Measurements from ENCODE around the gene RPS25.
A peak's percentile ranks its signal among the peaks of the same experiment; 100 is the strongest.
"Not testable (repeated sequence)": the region's sequence is repeated elsewhere in the genome, so short reads cannot be mapped to it uniquely, and the experiment has no call there.

Gene RPS25

DNA sequence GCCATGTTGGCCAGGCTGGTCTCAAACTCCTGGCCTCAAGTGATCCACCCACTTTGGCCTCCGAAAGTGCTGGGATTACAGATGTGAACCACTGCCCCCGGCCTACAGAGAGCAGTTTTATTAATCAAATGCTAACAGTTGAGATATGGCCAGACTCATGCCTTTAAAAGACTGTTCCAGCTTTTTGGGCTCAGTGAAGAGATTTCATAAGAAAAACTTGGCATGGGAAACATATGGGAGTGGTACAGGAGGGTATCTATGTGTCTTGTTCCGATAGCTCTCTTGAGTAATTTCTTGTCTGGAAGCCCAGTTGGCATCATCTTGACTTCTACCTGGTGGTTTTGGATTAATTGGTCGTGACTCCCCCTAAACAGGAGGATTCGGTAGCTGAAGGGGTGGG is 20.7 kb upstream of the RPS25 start:
- no peak for DNase-seq (ENCODE audit: low spot score)

DNA sequence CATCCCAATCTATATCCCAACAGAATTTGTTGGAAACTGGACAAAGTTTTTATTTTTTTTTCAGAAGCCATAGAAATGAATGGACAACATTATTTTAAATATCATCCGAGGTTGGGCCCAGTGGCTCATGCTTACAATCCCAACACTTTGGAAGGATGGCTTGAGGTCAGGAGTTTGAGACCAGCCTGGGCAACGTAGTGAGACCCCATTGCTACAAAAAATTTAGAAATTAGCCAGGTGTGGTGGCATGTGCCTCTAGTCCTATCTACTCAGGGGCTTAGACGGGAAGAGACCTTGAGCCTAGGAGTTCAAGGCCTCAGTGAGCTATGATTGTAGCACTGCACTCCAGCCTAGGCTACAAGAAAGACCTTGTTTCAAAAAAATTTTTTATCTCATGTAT is 16.7 kb upstream of the RPS25 start:
- no peak for DNase-seq (ENCODE audit: low spot score)

DNA sequence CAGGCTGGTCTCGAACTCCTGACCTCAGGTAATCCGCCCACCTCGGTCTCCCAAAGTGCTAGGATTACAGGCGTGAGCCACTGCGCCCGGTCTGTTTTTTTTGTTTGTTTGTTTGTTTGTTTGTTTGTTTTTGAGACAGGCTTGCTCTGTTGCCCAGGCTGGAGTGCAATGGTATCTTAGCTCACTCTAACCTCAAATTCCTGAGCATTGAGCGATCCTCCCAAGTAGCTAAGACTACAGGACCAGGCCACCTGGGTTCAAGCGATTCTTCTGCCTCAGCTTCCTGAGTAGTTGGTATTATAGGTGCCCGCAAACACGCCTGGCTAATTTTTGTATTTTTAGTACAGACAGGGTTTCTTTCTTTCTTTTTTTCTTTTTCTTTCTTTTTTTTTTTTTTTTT is 15.3 kb upstream of the RPS25 start:
- DNase-seq (ENCODE audit: low spot score) = not testable (repeated sequence)

DNA sequence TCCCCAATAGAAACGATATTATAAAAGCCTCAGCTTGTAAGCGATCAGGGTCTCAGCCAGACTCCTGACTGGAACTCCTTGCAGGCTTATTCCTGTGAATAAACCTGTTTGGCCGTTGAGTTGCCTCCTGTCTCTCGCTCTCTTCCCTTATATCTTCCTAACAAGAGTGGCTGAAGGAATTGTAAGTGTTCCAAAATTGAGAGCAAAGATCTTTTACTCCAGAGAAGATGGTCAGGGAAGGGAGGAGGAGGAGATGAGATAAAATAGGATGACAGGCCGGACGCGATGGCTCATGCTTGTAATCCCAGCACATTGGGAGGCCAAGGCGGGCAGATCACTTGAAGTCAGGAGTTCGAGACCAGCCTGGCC is 13.8 kb upstream of the RPS25 start:
- DNase-seq (ENCODE audit: low spot score) = no peak

DNA sequence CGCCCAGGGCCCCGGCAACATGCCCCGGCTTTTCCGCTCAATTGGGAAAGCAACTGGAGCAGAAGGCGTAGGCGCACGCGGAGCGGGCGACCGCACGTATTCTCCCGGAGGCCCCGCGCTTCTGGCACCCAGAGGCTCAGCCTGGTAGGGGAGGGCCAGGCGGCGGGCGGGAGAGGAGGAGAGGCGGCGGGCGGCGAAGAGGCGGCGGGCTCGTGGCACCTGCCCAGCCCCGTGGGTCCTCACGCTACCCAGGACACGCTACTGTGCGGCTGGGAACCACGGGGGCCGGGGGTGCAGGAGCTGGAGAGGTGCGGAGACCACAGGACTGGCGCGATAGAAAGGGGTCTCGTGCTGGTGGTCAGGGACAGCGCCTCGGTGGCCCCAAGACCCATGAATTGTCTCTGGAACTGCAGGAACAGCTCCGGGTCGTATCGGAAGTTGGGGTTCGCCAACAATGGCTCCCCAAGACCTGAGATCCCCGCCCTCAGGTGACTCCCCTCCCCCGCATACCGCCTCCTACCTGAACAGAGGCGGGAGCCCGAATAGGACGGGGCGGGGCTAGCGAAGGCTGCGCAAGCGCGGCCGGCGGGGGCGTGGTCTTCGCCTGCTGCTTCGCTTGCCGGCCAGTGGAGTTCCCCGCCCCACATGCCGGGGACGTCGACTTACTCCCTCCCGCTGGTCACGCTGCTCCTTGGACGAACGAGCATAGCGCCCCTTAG is 12.3 kb upstream of the RPS25 start, which contains the start of gene SLC37A4:
Gene SLC37A4 (minus strand): TSS at position 549 of the 719 bp plus-strand sequence.
- DNase-seq (ENCODE audit: low spot score) = peak; percentile 98

DNA sequence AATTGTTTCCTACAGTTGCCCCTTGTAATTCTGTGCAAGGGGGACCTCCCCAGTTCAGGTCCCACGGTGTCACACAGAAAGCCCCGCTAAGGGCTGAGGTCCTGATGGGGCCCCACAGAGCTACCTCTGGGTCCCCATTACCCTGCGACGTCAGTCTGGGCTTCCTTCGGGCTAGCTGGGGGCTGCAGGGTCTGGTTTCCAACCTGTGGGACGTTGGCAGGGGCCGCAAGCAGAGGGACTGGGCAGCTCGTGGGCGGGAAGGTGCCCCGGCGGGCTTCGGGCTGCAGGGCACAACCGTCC is 11.8 kb upstream of the RPS25 start:
- DNase-seq (ENCODE audit: low spot score) = no peak

DNA sequence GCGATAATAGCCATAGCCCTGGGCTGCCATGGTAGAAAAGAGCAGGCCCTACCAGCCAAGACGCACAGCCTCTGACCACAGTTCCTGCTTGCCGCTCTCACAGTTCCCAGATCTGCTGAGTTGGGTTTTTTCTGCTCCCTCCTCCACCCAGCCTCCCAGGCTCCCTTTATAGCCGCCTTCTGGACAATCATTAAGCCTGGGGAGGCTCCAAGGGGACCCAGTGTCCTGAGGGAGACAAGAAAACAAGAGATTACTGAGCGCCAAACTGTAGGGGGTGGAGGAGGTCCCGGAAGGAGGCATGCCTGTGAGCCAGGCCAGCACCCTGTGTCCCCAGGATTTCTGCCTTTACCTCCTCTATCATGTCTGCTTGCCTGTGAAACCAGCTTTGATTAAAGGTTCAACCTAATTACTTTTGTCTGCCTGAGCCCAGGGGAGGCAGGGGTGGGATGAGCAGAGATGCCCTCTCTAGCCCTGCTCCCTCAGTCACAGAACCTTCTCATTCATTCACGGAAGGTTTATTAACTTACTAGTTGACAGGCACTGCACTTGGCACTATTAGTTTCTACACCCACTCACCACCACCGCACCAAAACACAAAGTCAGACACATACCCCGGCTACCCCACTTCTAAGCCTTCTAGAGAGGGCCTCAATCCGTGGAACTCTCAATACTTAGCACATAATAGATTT is 11.3 kb upstream of the RPS25 start:
- DNase-seq (ENCODE audit: low spot score) = peak; percentile 38

DNA sequence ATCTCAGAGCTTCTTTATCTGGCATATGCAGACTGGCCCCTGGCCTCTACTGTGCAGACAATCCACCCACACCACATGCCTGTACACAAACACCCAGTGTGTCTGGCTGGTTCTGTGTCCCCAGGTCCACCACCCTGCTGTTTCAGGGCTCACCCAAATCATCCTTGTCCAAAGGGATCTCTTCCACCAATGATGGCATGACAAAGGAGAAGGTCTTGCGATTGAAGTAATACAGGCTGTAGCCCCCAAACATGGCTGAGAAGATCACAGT is 10.9 kb upstream of the RPS25 start:
- DNase-seq (ENCODE audit: low spot score) = no peak

DNA sequence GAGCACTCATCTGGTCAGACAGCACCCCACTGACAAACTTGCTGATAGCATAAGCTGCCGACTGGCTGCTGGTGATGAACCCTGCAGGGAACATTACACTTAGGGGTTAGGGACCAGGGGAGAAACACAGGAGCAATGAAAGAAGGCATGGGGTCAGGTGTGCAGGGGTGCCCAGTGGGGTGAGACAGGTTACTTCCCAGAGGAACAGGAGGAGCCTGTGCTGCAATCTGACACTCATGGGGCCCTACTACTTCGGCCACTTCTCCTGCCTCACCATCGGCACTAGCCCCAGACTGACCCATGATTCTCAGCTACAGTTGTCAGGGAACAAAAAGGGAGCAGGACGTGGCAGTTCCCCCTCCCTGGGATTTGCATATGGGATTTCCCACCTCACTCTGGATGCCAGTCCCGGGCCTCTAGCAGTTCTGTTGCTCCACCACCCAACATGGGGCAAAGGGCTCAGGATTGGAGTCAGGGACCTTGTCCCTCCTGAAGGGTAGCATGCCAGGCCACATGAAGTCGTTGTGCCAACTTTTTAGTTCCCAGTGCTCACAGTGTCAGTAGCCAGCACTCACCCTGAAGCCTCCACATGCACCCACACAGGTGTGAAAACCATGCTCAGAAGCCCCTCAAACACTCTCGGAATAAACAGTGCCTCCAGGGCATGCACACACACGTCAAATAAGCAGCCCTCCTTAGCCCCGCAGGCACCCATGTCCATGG is 10.4 kb upstream of the RPS25 start:
- DNase-seq (ENCODE audit: low spot score) = no peak

DNA sequence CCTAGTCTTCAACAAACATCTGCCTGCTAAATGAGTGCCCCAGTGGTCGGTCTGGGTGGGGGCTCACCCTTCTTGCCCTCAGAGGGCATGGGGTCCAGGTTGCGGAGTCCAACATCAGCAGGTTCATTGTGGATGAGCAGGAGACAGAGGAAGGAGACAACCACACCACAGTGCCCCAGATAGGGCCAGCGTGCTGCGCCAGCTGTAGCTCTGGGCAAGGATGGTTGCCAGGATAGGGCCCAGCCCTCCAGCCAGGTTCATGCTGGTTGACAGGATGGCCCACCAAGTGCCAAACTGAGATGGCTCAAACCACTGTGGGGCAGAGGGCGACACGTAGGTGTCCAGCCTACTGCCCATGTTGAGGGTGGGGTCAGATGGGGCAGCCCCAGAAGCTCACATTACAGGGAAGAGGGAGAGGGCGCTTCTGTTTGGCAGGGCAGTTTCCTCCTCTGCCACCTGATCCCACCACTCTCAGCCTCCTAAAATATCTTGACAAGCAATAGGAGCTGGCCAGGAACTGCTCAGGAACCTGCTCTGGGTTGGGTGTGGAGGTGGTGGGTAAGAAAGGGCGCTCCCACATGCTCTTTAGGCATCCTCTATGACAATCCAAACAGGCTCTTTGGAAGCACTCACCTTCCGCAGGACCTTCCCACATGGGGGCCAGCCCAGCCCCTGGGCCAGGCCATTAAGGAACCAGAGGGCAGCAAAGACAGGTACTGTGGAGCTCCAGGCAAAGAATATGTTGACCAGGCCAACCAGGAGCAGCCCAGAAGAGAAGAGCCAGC is 9.6 kb upstream of the RPS25 start:
- DNase-seq (ENCODE audit: low spot score) = no peak

DNA sequence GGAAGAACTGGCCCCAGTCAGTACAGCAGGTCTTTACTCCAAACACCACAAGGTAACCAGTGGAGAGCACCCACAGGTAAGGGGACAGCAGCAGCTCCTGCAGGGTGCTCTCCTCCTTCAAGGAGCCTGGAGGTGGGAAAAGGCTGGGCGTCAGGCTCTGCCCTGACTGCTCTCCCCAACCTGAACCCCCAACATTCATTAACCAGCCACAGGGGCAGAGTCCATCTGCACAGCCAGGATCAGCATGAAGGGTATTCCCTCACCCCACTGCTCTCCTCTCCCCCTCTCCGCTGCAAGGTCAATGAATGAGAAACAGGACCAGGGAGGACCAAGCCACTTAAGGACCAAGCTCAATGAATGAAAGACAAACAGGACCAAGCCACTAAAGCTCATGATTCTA is 8.8 kb upstream of the RPS25 start:
- DNase-seq (ENCODE audit: low spot score) = no peak

DNA sequence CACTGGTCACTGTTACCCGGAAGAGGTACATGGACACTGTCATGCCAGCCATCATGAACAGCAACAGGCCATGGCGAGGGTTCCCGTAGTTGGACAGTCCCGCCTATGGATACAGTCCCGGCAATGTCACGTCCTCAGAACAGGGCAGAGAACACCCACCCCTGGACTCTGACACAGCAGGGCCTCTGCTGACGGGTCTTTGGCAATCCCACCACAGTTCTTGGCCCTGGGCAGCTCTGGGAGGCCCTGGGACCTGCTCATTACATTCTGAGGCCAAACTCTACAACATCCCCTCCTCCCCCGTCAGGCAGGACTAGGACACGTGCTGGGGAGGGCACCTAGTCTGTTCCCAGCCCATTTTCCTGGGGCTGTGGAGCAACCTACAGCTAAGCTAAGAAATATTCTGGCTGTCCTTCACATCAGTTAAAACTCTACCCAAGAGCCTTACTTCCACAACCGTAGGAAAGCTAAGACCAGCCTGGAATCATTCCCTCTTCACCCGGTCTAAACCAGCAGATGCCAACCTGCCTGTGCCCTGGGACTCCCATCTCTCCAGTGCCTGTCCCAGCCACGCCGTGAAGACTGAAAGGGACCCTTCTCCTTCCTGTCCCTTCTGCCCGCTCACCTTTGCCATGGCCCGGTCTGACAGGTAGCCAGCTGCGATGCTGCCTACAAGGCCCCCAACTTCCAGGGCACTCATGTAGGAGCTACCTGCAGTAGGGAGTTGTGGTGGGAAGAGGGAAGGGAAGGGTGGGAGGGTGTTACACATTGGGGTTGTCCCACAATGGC is 8.0 kb upstream of the RPS25 start:
- no peak for DNase-seq (ENCODE audit: low spot score)

DNA sequence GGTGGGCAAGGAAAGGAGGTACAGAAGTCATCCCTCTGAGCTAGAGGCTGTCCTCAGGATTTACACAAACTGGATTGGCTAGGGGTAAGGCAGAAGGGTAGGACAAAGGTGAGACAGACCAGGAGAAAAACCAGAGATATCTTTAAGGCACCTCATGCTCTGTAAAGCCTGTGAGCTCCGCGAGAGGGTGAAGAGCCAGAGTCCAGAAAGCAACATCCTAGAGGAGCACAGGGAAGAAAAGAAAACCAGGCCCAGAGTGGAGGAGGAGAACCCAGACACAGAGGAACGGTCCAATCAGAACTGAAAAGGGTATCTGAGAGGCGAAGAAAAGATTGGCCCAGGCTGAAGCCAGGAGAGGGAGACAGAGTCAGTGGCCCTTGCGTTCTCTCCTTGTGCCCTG is 7.4 kb upstream of the RPS25 start:
- no peak for DNase-seq (ENCODE audit: low spot score)

DNA sequence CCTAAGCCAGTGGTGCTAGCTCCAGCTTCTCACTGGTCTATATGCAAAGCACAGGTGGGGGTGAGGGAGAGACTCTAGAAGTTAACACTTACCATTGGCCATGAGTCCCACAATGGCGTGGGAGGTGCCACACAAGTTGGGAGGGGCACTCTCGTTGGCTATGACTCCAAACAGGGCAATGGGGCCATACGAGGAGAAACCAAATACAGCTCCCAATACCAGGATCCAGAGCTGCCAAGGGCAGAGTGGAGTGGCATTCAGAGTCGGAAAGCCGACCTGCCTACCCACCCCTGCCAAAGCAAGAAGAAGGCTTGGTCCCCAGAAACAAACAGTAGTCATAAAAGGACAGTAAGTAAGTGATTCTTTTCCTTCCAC is 6.9 kb upstream of the RPS25 start:
- DNase-seq (ENCODE audit: low spot score) = no peak

DNA sequence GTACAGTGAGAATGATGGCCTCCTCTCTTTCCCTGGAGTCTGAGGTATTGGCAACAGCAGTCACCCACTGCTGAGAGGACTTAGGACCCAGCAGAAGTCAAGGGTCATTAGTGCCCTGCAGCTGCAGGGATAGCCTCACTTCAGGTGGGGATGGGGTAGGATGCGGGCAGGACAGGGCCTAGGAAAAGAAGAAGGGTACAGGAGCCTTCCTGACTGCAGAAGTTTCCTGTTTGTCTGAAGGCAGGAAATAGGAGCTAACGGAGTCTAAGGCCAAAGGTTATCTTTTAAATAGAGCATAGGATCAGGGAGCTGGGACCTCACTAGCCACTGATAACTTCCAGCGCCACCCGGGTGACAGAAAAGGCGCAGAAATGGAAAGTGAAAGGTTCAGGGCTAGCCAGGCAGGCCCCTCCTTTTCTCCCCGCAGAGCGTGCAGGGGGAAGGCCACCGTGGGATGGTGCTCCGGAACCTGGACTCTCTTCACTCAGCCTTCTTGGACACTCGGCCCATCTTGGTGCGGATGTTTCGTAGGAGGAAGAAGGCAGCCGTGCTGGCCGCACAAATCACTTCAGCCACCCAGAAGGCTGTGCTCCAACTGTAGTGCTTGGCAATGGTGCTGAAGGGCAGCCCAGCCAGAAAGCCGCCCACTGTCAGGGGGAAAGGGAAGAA is 6.4 kb upstream of the RPS25 start:
- no peak for DNase-seq (ENCODE audit: low spot score)

DNA sequence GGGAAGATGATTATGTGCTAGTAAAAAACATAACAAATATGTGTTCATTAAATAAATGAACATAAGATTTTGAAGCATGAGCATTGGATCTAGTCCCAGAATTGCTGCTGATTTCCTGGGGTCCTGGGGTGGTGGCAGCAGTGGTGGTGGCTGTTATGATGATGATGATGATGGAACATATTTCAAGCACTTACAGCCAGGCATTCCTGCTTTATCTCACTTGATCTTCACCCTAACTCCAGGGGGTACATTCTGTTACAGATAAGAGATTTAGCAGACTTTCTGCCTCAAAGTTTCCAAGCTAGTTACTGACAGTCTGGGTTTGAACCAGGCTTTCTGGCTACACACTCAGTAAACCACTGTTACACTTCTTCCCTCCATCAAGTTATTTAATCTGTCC is 5.6 kb upstream of the RPS25 start:
- DNase-seq (ENCODE audit: low spot score) = no peak

DNA sequence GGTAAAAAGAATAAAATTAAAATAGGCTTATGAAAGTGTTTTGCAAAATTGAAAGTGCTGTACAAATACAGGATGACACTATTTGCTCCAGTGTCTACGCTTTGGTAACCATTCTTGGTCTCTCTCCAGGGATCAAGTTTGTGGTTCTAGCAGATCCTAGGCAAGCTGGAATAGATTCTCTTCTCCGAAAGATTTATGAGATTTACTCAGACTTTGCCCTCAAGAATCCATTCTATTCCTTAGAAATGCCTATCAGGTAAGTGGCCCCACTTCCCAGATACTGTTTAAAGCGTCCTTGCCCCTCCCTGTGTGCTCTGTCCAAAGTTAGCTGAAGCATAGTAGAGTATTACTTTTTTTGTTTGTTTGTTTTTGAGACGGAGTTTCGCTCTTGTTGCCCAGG is 3.5 kb upstream of the RPS25 start:
- DNase-seq (ENCODE audit: low spot score) = no peak

DNA sequence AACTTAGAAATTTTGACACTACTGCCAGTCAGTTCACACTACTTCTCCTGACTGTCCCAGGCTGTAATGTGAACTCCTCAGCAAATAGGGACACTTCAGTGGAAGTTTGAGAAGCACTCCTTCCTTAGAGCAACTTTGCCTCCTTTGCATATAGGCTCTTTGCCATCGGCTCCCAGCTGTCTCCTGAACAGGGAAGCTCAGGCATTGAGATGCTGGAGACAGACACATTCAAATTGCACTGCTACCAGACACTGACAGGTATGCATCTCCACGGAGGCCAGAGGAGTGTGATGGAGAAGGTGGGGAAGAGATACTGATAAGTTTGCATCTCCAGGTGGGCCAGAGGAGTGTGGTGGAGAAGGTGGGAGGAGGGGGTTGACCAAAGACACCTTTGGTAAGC is 1.9 kb upstream of the RPS25 start:
- no peak for DNase-seq (ENCODE audit: low spot score)

DNA sequence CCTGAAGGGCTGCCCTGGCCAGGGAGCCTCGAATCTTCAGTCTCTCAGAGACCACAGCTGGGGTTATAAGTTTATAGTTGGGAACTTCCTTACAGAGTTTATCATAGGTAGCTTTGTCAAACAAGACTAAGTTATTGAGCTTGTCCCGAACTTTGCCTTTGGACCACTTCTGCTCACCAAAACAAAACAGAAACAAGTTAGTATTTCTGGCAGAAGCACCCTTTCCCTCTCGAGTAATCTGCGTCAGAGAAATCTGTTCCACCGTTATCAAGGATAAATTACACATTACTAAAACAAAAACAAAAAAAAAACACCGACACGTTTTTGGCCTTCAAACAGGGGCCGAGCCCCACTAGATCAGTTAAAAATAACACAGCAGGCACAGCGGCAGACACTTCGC is 766 bp downstream of the RPS25 start:
- not testable (repeated sequence) for DNase-seq (ENCODE audit: low spot score)

DNA sequence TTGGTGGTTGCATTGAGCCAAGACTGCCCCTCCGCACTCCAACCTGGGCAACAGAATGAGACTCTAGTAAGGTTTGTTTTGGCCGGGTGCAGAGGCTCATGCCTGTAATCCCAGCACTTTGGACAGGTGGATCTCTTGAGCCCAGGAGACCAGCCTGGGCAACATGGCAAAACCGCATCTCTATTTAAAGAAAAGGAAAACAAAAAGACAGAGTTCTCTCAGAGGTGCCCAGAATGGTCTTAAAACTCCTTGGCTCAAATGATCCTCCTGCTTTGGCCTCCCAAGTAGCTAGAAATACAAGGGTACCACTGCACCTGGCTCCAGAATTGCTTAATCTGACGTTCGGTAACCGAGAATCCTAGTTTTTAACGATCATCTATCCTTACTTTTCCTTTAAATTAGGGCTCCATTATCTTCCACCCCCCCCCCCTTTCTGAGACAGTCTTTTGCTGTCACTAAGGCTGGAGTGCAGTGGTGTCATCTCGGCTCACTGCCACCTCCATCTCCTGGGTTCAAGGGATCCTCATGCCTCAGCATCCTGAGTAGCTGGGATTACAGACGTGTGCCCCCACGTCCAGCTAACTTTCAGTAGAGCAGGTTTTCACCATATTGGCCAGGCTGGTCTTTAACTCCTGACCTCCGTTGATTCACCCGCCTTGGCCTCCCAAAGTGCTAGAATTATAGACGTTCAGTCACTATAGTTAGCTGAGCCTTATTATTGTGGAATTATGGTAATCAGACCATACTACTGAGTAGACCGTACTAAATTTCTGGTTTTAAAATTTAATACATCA is 1.7 kb downstream of the RPS25 start:
- no peak for DNase-seq (ENCODE audit: low spot score)

Measured in cerebellar cortex (tissue), 1 donor.